Liver (tissue), 3 donors: ENCODE results near the gene C14orf132.

Experiments used
- CTCF ChIP-seq: fragments of 150-350 bp; IDR thresholded peaks from 2 replicates; pipeline ENCODE4 v1.5.1; 2017; ENCODE audit warnings: improper control_type of control experiment, low read depth, low read length; ENCODE audit not compliant: missing input control
- EGR1 ChIP-seq, 2 donors: IDR thresholded peaks; 2 replicates each; pipeline ENCODE4 v1.6.1; 2016 to 2018; ENCODE audit warnings: antibody characterized with exemption in 2 of 2, low read depth in 2 of 2
- GABPA ChIP-seq, 2 donors: IDR thresholded peaks in 1 of 2; conservative IDR thresholded peaks in 1 of 2; 2 replicates each; pipeline ENCODE4 v1.6.1; 2016; ENCODE audit warnings: antibody characterized with exemption in 2 of 2, mild to moderate bottlenecking in 1 of 2, moderate library complexity in 1 of 2
- HNF4G ChIP-seq: IDR thresholded peaks from 2 replicates; pipeline ENCODE4 v1.6.1; 2016; ENCODE audit warnings: antibody characterized with exemption
- JUND ChIP-seq, 2 donors: IDR thresholded peaks; 2 replicates each; pipeline ENCODE4 v1.6.1; 2016; ENCODE audit warnings: antibody characterized with exemption in 2 of 2
- MAX ChIP-seq: IDR thresholded peaks from 2 replicates; pipeline ENCODE4 v1.6.1; 2016; ENCODE audit warnings: antibody characterized with exemption
- NR2F2 ChIP-seq: IDR thresholded peaks from 2 replicates; pipeline ENCODE4 v1.6.1; 2016; ENCODE audit warnings: antibody characterized with exemption
- RAD21 ChIP-seq, 2 donors: IDR thresholded peaks; 2 replicates each; pipeline ENCODE4 v1.6.1; 2016; ENCODE audit warnings: antibody characterized with exemption in 2 of 2, mild to moderate bottlenecking in 2 of 2
- REST ChIP-seq: IDR thresholded peaks from 2 replicates; pipeline ENCODE4 v1.6.1; 2016; ENCODE audit warnings: antibody characterized with exemption, mild to moderate bottlenecking
- RXRA ChIP-seq, 2 donors: IDR thresholded peaks; 2 replicates each; pipeline ENCODE4 v1.6.1; 2017 to 2018; ENCODE audit warnings: antibody characterized with exemption in 2 of 2, mild to moderate bottlenecking in 1 of 2
- SP1 ChIP-seq: IDR thresholded peaks from 2 replicates; pipeline ENCODE4 v1.6.1; 2018; ENCODE audit warnings: antibody characterized with exemption, mild to moderate bottlenecking
- TAF1 ChIP-seq: conservative IDR thresholded peaks from 2 replicates; pipeline ENCODE4 v1.6.1; 2016; ENCODE audit warnings: antibody characterized with exemption, mild to moderate bottlenecking
- YY1 ChIP-seq: IDR thresholded peaks from 2 replicates; pipeline ENCODE4 v1.6.1; 2016; ENCODE audit warnings: antibody characterized with exemption, mild to moderate bottlenecking
- donor health status: healthy.
- donor health status: healthy.

GRCh38 chr14:96039633-96040311 lies 610 bp downstream of the C14orf132 start:
- no peak for TF ChIP-seq CTCF
- TF ChIP-seq YY1 = no peak
- TF ChIP-seq NR2F2 = no peak
- TF ChIP-seq RXRA (IDR thresholded peaks at IDR 0.05) = peak in 1 of 2 donors; percentile 25
- no peak for TF ChIP-seq TAF1
- TF ChIP-seq JUND (IDR thresholded peaks at IDR 0.05) = no peak
- TF ChIP-seq REST = no peak
- no peak for TF ChIP-seq RAD21 (IDR thresholded peaks at IDR 0.05)
- no peak for TF ChIP-seq MAX
- no peak for TF ChIP-seq SP1
- no peak for TF ChIP-seq HNF4G
- no peak for TF ChIP-seq GABPA (IDR thresholded peaks at IDR 0.05 in 1 of 2, conservative IDR thresholded peaks at IDR 0.05 in 1 of 2)
- TF ChIP-seq EGR1 (IDR thresholded peaks at IDR 0.05; ENCODE audit: low read depth in 2 of 2) = no peak
